Neural cell (in vitro differentiated cells): ENCODE measurements around the gene DAND5. TPM values are rescaled to one million over a fixed set of nuclear protein-coding genes. Genes with fewer than 3 reads are reported as not detected.

ENCODE experiments used
- H2AFZ ChIP-seq: fragments of 200-600, 300-800 bp; sonication (generic), shearing (Covaris generic); 2 replicates; pipeline ENCODE4 v1.6.0; 2014; ENCODE audit warnings: low read depth, mild to moderate bottlenecking, antibody characterized with exemption, low read length, moderate library complexity
- H3F3A ChIP-seq: fragments of 200-600 bp; shearing (Covaris generic); 2 replicates; pipeline ENCODE4 v1.6.1; 2016; ENCODE audit warnings: mild to moderate bottlenecking, moderate library complexity, mixed read lengths, antibody characterized with exemption, low read length; ENCODE audit not compliant: insufficient read depth, poor library complexity, severe bottlenecking
- H3K27ac ChIP-seq: fragments of 200-600, 300-800 bp; sonication (generic), shearing (Covaris generic); 2 replicates; pipeline ENCODE4 v1.5.1; 2014; ENCODE audit warnings: mild to moderate bottlenecking, low read length, moderate library complexity
- H3K27me3 ChIP-seq: fragments of 300-800, 200-600 bp; sonication (generic), shearing (Covaris generic); 2 replicates; pipeline ENCODE4 v1.6.0; 2014; ENCODE audit warnings: mild to moderate bottlenecking, low read depth, low read length, moderate library complexity; ENCODE audit not compliant: insufficient read depth
- H3K36me3 ChIP-seq: fragments of 300-800, 200-600 bp; sonication (generic), shearing (Covaris generic); 2 replicates; pipeline ENCODE4 v1.5.1; 2014; ENCODE audit warnings: mild to moderate bottlenecking, antibody characterized with exemption, low read length, moderate library complexity; ENCODE audit not compliant: insufficient read depth
- H3K4me2 ChIP-seq: fragments of 300-800, 200-600 bp; sonication (generic), shearing (Covaris generic); 2 replicates; pipeline ENCODE4 v1.6.0; 2014; ENCODE audit warnings: mild to moderate bottlenecking, low read length
- H3K4me3 ChIP-seq: fragments of 300-800, 200-600 bp; sonication (generic), shearing (Covaris generic); 2 replicates; pipeline ENCODE4 v1.5.1; 2014; ENCODE audit warnings: mild to moderate bottlenecking, low read length, moderate library complexity
- H3K79me2 ChIP-seq: fragments of 200-600 bp; shearing (Covaris generic); replicated peaks from 2 replicates; pipeline ENCODE4 v1.6.0; 2014; ENCODE audit warnings: mild to moderate bottlenecking, low read length, moderate library complexity; ENCODE audit not compliant: insufficient read depth
- H3K9ac ChIP-seq: fragments of 300-800, 200-600 bp; sonication (generic), shearing (Covaris generic); 2 replicates; pipeline ENCODE4 v1.6.1; 2016; ENCODE audit warnings: mild to moderate bottlenecking, low read length, mixed read lengths
- H3K9me2 ChIP-seq: fragments of 200-600 bp; shearing (Covaris generic); 2 replicates; pipeline ENCODE4 v1.6.1; 2016; ENCODE audit warnings: mild to moderate bottlenecking, low read length, mixed read lengths; ENCODE audit not compliant: insufficient read depth
- H3K9me3 ChIP-seq: fragments of 200-600, 300-800 bp; sonication (generic), shearing (Covaris generic); 2 replicates; pipeline ENCODE4 v1.6.1; 2016; ENCODE audit warnings: mild to moderate bottlenecking, mixed run types, low read length, moderate library complexity, mixed read lengths
- H4K20me1 ChIP-seq: fragments of 200-600 bp; shearing (Covaris generic); 2 replicates; pipeline ENCODE4 v1.6.1; 2016; ENCODE audit warnings: mild to moderate bottlenecking, mixed run types; ENCODE audit not compliant: insufficient read depth
- EP300 ChIP-seq: fragments of 450-650 bp; conservative IDR thresholded peaks from 2 replicates; pipeline ENCODE4 v1.6.1; 2014; ENCODE audit warnings: antibody characterized with exemption, mild to moderate bottlenecking, moderate library complexity; ENCODE audit not compliant: poor library complexity, severe bottlenecking
- EZH2 ChIP-seq: fragments of 200-600, 300-800 bp; shearing (Covaris generic), sonication (generic); IDR thresholded peaks from 2 replicates; pipeline ENCODE4 v1.6.1; 2014; ENCODE audit warnings: antibody characterized with exemption, low read length, borderline replicate concordance, mild to moderate bottlenecking; ENCODE audit not compliant: insufficient read depth, poor library complexity, severe bottlenecking
- MXI1 ChIP-seq: fragments of 450-650 bp; conservative IDR thresholded peaks from 2 replicates; pipeline ENCODE4 v1.6.1; 2014; ENCODE audit warnings: antibody characterized with exemption, mild to moderate bottlenecking; ENCODE audit not compliant: poor library complexity, severe bottlenecking
- POLR2AphosphoS5 ChIP-seq: IDR thresholded peaks from 2 replicates; pipeline ENCODE4 v1.6.1; 2012
- RAD21 ChIP-seq: fragments of 450-650 bp; conservative IDR thresholded peaks from 2 replicates; pipeline ENCODE4 v1.6.1; 2014; ENCODE audit warnings: antibody characterized with exemption, mild to moderate bottlenecking, moderate library complexity
- REST ChIP-seq: IDR thresholded peaks from 2 replicates; pipeline ENCODE4 v1.6.1; 2012; ENCODE audit warnings: borderline replicate concordance
- SMC3 ChIP-seq: fragments of 450-650 bp; conservative IDR thresholded peaks from 2 replicates; pipeline ENCODE4 v1.6.1; 2014; ENCODE audit warnings: antibody characterized with exemption, mild to moderate bottlenecking, moderate library complexity; ENCODE audit not compliant: poor library complexity
- TAF1 ChIP-seq: IDR thresholded peaks from 2 replicates; pipeline ENCODE4 v1.6.1; 2012; ENCODE audit warnings: low read depth
- polyA plus RNA-seq: library from polyadenylated mRNA; depleted of rRNA; stranded (reverse); fragments of >200 nt; gene quantifications from 2 replicates; pipeline ENCODE4 v1.2.3, GENCODE V29; 2014
- TF ChIP-seq, protein P1 (sequence below): fragments of 450-650 bp; IDR thresholded peaks from 2 replicates; pipeline ENCODE4 v1.5.1; 2014; ENCODE audit warnings: antibody characterized with exemption, mild to moderate bottlenecking, moderate library complexity; ENCODE audit not compliant: poor library complexity, severe bottlenecking

The DAND5 gene
- polyA plus RNA-seq, 1 donor from 2014 or later, result not detected

DNA sequence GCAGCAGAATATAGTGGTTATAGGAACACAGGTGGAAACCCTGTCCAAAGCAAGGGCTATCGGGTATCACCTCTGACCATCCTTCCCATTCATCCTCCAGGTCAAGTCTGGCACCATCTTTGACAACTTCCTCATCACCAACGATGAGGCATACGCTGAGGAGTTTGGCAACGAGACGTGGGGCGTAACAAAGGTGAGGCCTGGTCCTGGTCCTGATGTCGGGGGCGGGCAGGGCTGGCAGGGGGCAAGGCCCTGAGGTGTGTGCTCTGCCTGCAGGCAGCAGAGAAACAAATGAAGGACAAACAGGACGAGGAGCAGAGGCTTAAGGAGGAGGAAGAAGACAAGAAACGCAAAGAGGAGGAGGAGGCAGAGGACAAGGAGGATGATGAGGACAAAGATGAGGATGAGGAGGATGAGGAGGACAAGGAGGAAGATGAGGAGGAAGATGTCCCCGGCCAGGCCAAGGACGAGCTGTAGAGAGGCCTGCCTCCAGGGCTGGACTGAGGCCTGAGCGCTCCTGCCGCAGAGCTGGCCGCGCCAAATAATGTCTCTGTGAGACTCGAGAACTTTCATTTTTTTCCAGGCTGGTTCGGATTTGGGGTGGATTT lies 25.8 kb upstream of the DAND5 start:
- Histone ChIP-seq H3K36me3 (no peaks in the 10 kb centered on the region), H4K20me1 (no peaks in the 10 kb centered on the region), H3K79me2 (peaks cover 40% of the 10 kb centered on the region), H3K27ac (no peak overlapping the region), H3K4me3 (no peak overlapping the region), H2AFZ (no peak overlapping the region), H3K27me3 (no peaks in the 10 kb centered on the region), H3F3A (peaks cover 5% of the 10 kb centered on the region), H3K9me3 (no peaks in the 10 kb centered on the region), H3K9me2 (no peaks in the 10 kb centered on the region), H3K4me2 (no peak overlapping the region), H3K9ac (no peak overlapping the region)
- TF ChIP-seq EP300 (no peak), TAF1 (no peak), REST (no peak), MXI1 (no peak), SMC3 (no peak), EZH2 (no peak), POLR2AphosphoS5 (no peak), RAD21 (no peak)
- TF ChIP-seq, protein P1, sequence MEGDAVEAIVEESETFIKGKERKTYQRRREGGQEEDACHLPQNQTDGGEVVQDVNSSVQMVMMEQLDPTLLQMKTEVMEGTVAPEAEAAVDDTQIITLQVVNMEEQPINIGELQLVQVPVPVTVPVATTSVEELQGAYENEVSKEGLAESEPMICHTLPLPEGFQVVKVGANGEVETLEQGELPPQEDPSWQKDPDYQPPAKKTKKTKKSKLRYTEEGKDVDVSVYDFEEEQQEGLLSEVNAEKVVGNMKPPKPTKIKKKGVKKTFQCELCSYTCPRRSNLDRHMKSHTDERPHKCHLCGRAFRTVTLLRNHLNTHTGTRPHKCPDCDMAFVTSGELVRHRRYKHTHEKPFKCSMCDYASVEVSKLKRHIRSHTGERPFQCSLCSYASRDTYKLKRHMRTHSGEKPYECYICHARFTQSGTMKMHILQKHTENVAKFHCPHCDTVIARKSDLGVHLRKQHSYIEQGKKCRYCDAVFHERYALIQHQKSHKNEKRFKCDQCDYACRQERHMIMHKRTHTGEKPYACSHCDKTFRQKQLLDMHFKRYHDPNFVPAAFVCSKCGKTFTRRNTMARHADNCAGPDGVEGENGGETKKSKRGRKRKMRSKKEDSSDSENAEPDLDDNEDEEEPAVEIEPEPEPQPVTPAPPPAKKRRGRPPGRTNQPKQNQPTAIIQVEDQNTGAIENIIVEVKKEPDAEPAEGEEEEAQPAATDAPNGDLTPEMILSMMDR, result no peak

DNA sequence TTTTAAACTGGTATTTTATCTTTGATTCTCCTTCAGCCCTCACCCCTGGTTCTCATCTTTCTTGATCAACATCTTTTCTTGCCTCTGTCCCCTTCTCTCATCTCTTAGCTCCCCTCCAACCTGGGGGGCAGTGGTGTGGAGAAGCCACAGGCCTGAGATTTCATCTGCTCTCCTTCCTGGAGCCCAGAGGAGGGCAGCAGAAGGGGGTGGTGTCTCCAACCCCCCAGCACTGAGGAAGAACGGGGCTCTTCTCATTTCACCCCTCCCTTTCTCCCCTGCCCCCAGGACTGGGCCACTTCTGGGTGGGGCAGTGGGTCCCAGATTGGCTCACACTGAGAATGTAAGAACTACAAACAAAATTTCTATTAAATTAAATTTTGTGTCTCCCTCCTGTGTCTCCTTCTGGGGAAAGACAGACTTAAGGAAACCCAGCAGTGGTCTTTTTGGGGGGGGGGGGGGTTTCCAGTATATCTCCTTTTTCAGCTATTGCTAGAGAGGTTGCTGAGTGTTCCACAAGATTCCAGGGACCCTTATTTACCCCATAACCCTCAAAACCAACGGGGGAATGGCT lies 25.2 kb upstream of the DAND5 start:
- H4K20me1 ChIP-seq, result no peaks in the 10 kb centered on the region
- peaks cover 5% of the 10 kb centered on the region for H3F3A ChIP-seq
- no peak overlapping the region for H3K4me2 ChIP-seq
- no peak overlapping the region for H2AFZ ChIP-seq
- peaks cover 34% of the 10 kb centered on the region for H3K79me2 ChIP-seq
- no peak overlapping the region for H3K9ac ChIP-seq
- H3K4me3 ChIP-seq, result no peak overlapping the region
- no peaks in the 10 kb centered on the region for H3K9me2 ChIP-seq
- no peak overlapping the region for H3K27ac ChIP-seq
- TF ChIP-seq, protein P1, result no peak
- TF ChIP-seq REST (no peak), POLR2AphosphoS5 (no peak), EZH2 (no peak), SMC3 (no peak), MXI1 (no peak), EP300 (no peak), TAF1 (no peak), RAD21 (no peak)
- H3K36me3 ChIP-seq, result no peaks in the 10 kb centered on the region
- no peaks in the 10 kb centered on the region for H3K9me3 ChIP-seq
- H3K27me3 ChIP-seq, result no peaks in the 10 kb centered on the region
